Common myeloid progenitor, CD34-positive (primary cell): ENCODE results near the gene ZNF423.

Experiments used
- CTCF ChIA-PET: fragments of 350-600 bp; sonication (Branson Sonifier 250); formaldehyde crosslinking; loops from one replicate; lab custom pipeline; 2021; ENCODE audit warnings: antibody characterized with exemption; lab: Charles Lee
- POLR2A ChIA-PET: fragments of 350-600 bp; sonication (Branson Sonifier 250); formaldehyde crosslinking; loops from one replicate; lab custom pipeline; 2021; ENCODE audit warnings: antibody characterized with exemption; lab: Charles Lee
- DNase-seq, 3 donors: peaks; one replicate each; pipeline versions ENCODE4 v3.0.0 to v3.0.0-alpha.2; 2013
- H3K27ac ChIP-seq, 2 experiments: 1 replicate in 1 of 2; 2 replicates in 1 of 2; pipeline ENCODE4 v1.7.0; 2013; ENCODE audit warnings: inconsistent platforms in 2 of 2, low read length in 2 of 2, mild to moderate bottlenecking in 2 of 2, low read depth in 1 of 2, moderate library complexity in 1 of 2; ENCODE audit not compliant: severe bottlenecking in 2 of 2, insufficient read depth in 1 of 2, poor library complexity in 1 of 2
- H3K27me3 ChIP-seq, 5 experiments: replicated peaks in 2 of 5; 1 replicate in 3 of 5; 2 replicates in 2 of 5; pipeline versions ENCODE4 v1.6.1 to v1.7.0; 2013; ENCODE audit warnings: low read length in 4 of 5, mild to moderate bottlenecking in 2 of 5, moderate library complexity in 2 of 5, inconsistent platforms in 1 of 5; ENCODE audit not compliant: insufficient read depth in 5 of 5, control insufficient read depth in 4 of 5
- H3K36me3 ChIP-seq, 4 experiments: 1 replicate in 2 of 4; 2 replicates in 2 of 4; pipeline versions ENCODE4 v1.6.1 to v1.7.0; 2013; ENCODE audit warnings: low read length in 3 of 4, control low read depth in 1 of 4, mild to moderate bottlenecking in 1 of 4; ENCODE audit not compliant: control insufficient read depth in 4 of 4, insufficient read depth in 4 of 4
- H3K4me1 ChIP-seq, 4 experiments: 1 replicate in 3 of 4; 2 replicates in 1 of 4; pipeline versions ENCODE4 v1.6.1 to v1.7.1; 2013; ENCODE audit warnings: low read length in 3 of 4, mild to moderate bottlenecking in 3 of 4, control low read depth in 1 of 4, inconsistent platforms in 1 of 4, moderate library complexity in 1 of 4; ENCODE audit not compliant: control insufficient read depth in 4 of 4, insufficient read depth in 4 of 4; ENCODE audit errors: control extremely low read depth in 1 of 4
- H3K4me3 ChIP-seq, 7 experiments: 1 replicate in 4 of 7; 2 replicates in 3 of 7; pipeline versions ENCODE4 v1.5.1 to v1.7.0; 2013; ENCODE audit warnings: mild to moderate bottlenecking in 7 of 7, low read length in 6 of 7, moderate library complexity in 6 of 7, inconsistent platforms in 2 of 7, low read depth in 2 of 7, control low read depth in 1 of 7; ENCODE audit not compliant: insufficient read depth in 4 of 7, control insufficient read depth in 1 of 7; ENCODE audit errors: extremely low read depth in 1 of 7
- H3K9me3 ChIP-seq, 5 experiments: 1 replicate in 4 of 5; 2 replicates in 1 of 5; pipeline versions ENCODE4 v1.6.1 to v1.7.1; 2013; ENCODE audit warnings: low read length in 4 of 5, mild to moderate bottlenecking in 2 of 5, inconsistent platforms in 1 of 5, low read depth in 1 of 5, moderate library complexity in 1 of 5; ENCODE audit not compliant: control insufficient read depth in 4 of 5, insufficient read depth in 2 of 5; ENCODE audit errors: control extremely low read depth in 1 of 5
- WGBS: methylation state at CpG from one replicate; pipeline ENCODE4 v1.1.5; 2013; ENCODE audit not compliant: insufficient coverage; 5-methylcytosine and 5-hydroxymethylcytosine counted together

The ZNF423 gene

DNA sequence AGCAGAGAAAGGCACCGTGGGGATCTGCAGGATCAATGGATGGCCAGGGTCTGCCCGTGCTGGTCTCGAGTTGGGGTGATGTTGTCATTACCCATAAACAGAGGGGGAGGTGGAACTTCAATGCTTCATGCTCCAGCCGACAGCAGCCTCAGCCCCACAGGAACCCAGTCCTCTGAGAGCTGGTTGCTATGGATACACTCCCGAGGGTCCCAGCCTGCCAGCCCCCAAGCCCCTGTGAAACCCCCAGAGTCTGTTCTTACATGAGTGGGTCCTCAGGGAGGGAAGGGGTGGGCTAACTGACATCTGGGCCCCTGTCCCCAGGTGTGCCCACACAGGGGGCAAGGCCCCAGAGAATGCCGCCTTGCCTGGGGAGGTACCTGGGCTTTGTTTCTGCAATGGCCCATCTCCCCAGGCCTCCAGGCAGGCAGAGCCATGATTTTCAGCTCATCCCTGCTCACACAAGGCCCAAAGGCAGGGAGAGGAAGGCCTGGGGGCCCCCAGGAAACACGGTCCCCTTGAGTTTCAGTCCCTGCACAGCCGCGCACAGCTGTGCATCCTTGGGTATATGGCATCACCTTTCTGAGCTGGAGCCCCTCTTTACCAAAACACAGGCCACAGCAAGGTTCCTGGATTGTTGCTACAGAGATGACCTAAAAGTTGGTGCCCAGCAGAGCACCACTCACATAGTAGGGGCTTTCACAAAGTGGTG lies 223.7 kb downstream of the ZNF423 start:
- Histone ChIP-seq H3K36me3 (no peaks in the 10 kb centered on the region), H3K4me3 (no peak overlapping the region), H3K4me1 (peaks cover 0 to 8% (median 1%) of the 10 kb centered on the region in 4 experiments), H3K9me3 (peaks cover 0 to 14% (median 3%) of the 10 kb centered on the region in 5 experiments), H3K27me3 (no peaks in the 10 kb centered on the region), H3K27ac (no peak overlapping the region)
- POLR2A ChIA-PET, result no interaction called here
- 92% methylated on average over 7 of the region's 9 CpGs for WGBS
- no peak for DNase-seq
- CTCF ChIA-PET, result no interaction called here

DNA sequence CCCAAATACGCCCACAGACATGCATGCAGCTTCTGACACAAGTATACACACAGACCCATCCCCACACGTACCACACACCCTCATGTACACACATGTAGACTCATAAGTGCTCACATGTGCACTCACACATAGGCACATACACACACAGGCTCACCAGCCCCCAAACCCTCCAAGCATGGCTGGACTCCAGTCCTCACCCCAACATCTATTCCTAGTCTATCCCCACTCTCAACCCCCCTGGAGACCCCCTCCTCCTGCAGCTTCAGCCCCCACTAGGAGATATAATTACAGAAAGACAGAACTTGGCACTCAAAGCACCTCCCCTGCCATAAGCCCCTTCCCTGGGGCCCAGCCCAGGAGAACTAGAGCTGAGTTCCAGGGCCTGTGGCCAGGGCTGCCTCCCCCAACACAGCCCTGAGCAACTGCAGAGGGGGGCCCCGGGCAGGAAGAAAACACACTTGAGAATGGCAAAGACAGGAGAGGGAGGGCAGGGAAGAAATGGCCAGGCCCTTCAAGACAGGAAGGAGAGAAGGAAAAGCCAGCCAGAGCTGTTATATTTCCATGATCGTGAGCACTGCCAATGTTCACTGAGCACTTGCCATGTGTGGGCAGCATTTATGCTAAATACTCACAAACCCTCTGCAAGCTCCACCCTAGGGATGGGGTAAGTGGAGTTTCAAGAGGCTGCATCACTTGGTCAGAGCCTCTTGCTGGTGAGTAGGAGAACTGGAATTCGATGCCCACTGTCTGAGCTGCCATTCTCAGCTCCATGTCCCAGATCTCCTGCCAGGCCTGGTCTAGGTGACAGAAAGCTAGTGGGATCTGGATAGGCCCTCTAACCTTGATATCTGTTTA lies 224.5 kb downstream of the ZNF423 start:
- Histone ChIP-seq H3K36me3 (no peaks in the 10 kb centered on the region), H3K4me1 (peaks cover 0 to 8% (median 1%) of the 10 kb centered on the region in 4 experiments), H3K9me3 (peaks cover 0 to 14% (median 3%) of the 10 kb centered on the region in 5 experiments), H3K4me3 (no peak overlapping the region), H3K27me3 (no peaks in the 10 kb centered on the region), H3K27ac (no peak overlapping the region)
- ChIA-PET POLR2A (interaction anchor here (0.6 kb wide), 1 partner anchor 1423 kb away, joined by 3 read pairs; no protein-coding TSS in a partner anchor), CTCF (no interaction called here)
- no peak for DNase-seq
- WGBS, result no CpG with 5 or more reads among the region's 5 CpGs

DNA sequence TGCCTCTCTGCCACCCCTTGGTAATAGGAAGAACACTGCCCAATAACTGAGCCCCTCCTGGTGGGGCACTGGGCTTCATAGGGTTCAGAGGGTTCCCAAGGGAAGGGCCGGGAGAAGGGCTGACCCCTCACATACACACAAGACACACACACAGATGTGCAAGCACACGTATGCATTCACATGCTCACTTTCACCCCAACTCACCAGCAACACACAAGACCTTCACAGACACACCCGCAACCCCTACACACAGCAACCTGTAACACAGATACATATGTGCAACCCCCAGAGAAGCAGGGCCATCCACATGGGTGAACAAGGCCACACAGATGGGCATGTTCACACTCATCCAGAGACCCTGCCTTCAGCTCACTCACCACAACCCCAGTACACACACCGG lies 225.1 kb downstream of the ZNF423 start:
- ChIA-PET POLR2A (interaction anchor here (0.6 kb wide), 1 partner anchor 1423 kb away, joined by 3 read pairs; no protein-coding TSS in a partner anchor), CTCF (no interaction called here)
- Histone ChIP-seq H3K36me3 (no peaks in the 10 kb centered on the region), H3K27ac (no peak overlapping the region), H3K9me3 (peaks cover 0 to 14% (median 3%) of the 10 kb centered on the region in 5 experiments), H3K4me1 (peaks cover 0 to 8% (median 1%) of the 10 kb centered on the region in 4 experiments), H3K27me3 (no peaks in the 10 kb centered on the region), H3K4me3 (no peak overlapping the region)
- DNase-seq, result no peak
- 90% methylated on average over 2 of the region's 4 CpGs for WGBS

DNA sequence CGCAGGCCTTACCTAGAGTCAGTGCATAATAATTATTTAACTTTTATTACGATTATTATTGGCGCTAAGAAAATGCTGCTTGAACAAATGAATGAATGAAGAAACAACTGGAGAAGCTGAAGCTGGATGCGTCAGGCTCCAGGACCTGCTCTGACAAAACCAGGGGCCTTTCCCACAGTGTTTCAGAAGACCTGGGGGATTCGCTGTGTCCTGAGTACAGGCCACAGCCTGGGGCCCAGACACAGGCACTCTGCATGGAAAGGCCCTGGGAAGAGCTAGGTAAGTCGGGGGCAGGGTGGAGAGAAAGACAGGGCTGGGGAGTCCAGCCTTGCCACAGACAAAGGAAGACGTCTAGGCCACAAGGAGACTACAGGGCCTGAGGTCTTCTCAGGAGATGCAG lies 226.1 kb downstream of the ZNF423 start:
- Histone ChIP-seq H3K4me3 (no peak overlapping the region), H3K4me1 (peaks cover 0 to 8% (median 1%) of the 10 kb centered on the region in 4 experiments), H3K9me3 (peaks cover 0 to 14% (median 3%) of the 10 kb centered on the region in 5 experiments), H3K27ac (no peak overlapping the region), H3K36me3 (no peaks in the 10 kb centered on the region), H3K27me3 (no peaks in the 10 kb centered on the region)
- no peak for DNase-seq
- ChIA-PET POLR2A (no interaction called here), CTCF (no interaction called here)
- WGBS, result 98% methylated on average over 6 of the region's 7 CpGs

DNA sequence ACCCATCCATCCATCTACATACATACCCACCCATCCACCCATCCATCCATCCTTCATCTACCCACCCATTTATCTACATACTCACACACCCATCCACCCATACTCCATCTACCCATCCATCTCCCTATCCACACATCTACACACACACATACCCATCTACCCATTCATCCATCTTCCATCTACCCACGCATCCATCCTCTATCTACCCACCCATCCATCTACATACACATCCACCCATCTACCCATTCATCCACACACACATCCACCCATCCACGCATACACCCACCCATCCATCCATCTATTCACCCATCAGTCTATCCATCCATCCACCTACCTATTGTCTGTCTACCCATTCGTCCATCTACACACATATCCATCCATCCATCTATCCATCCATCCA lies 227.8 kb downstream of the ZNF423 start:
- Histone ChIP-seq H3K36me3 (no peaks in the 10 kb centered on the region), H3K9me3 (peaks cover 0 to 14% (median 3%) of the 10 kb centered on the region in 5 experiments), H3K4me3 (no peak overlapping the region), H3K27ac (no peak overlapping the region), H3K27me3 (no peaks in the 10 kb centered on the region), H3K4me1 (peaks cover 0 to 8% (median 1%) of the 10 kb centered on the region in 4 experiments)
- ChIA-PET POLR2A (no interaction called here), CTCF (no interaction called here)
- no peak for DNase-seq
- 100% methylated on average over 3 of the region's 3 CpGs for WGBS

DNA sequence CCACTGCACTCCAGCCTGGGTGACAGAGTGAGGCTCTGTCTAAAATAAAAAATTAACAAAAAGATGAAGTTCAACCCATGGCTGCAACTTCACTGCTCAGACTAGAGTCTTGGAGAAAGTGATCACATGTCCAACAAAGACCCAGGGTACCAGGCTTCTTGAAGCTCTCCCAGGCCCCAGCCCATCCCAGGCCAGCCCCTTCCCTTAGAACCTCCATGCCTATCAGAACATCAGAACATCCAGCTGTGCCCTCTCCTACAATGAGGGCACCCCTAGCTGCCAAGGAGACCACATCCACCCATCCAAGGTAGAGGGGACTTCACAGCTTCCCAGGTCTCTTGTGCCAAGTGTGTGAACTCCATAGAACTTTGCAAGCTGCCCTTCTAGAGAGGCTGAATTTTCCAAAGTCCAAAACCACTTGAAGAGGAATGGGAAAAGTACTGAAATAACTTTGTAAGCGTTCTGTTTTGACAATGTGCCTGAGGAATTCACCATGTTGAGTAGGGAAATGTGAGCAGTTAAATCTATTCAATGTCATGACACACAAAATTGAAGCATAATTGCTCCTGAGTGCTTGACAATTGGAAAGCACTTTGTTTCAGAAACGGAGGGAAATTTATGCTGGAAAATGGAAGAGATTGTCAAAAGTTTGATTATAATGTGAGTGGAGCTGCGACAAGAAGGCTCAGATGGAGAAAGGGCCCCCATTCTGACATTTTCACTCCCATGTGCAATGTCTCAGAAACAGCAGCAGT lies 230.4 kb downstream of the ZNF423 start:
- WGBS, result 100% methylated on average over 1 of the region's 3 CpGs
- H3K27ac ChIP-seq, result no peak overlapping the region
- no peaks in the 10 kb centered on the region for H3K27me3 ChIP-seq
- H3K9me3 ChIP-seq, result peaks cover 0 to 14% (median 3%) of the 10 kb centered on the region in 5 experiments
- H3K36me3 ChIP-seq, result no peaks in the 10 kb centered on the region
- POLR2A ChIA-PET, result no interaction called here
- no peak overlapping the region for H3K4me3 ChIP-seq
- peaks cover 0 to 5% (median 0%) of the 10 kb centered on the region in 4 experiments for H3K4me1 ChIP-seq
- CTCF ChIA-PET, result no interaction called here
- DNase-seq, result no peak
